ENCODE results near the gene CAMKK1.

- TF ChIP-seq CTCF (IDR thresholded peaks at IDR 0.05) (no peak), POLR2A (IDR thresholded peaks at IDR 0.05) (no peak), EP300 (IDR thresholded peaks at IDR 0.05) (no peak)
Measured at GRCh38 chr17:3910420-3911270, 17.8 kb upstream of the CAMKK1 start.

Data from ovary (tissue), 3 donors.